Suprapubic skin (tissue), 4 donors: ENCODE data around the gene LELP1. TPM values are rescaled to one million over a fixed set of nuclear protein-coding genes. Genes with fewer than 3 reads are reported as not detected.
"Not testable (repeated sequence)": the region's sequence is repeated elsewhere in the genome, so short reads cannot be mapped to it uniquely, and the experiment has no call there.

Experiments used
- DNase-seq, 2 donors: peaks; one replicate each; pipeline ENCODE4 v3.0.0-alpha.2; 2019; ENCODE audit warnings: low spot score in 2 of 2
- H3K27ac ChIP-seq: fragments of 200-600 bp; sonication (generic); one replicate; pipeline ENCODE4 v1.5.1; 2019
- H3K27me3 ChIP-seq: fragments of 200-600 bp; sonication (generic); one replicate; pipeline ENCODE4 v1.5.1; 2019
- H3K36me3 ChIP-seq: fragments of 200-600 bp; sonication (generic); one replicate; pipeline ENCODE4 v1.5.1; 2019
- H3K4me1 ChIP-seq: fragments of 200-600 bp; sonication (generic); one replicate; pipeline ENCODE4 v1.5.1; 2019
- H3K4me3 ChIP-seq: fragments of 200-600 bp; sonication (generic); one replicate; pipeline ENCODE4 v1.5.1; 2019; ENCODE audit warnings: mild to moderate bottlenecking
- H3K9me3 ChIP-seq: fragments of 200-600 bp; sonication (generic); one replicate; pipeline ENCODE4 v1.5.1; 2019
- EP300 ChIP-seq: sonication (generic); formaldehyde crosslinking; IDR thresholded peaks from one replicate; pipeline ENCODE4 v1.6.1; 2017; ENCODE audit warnings: antibody characterized with exemption
- POLR2A ChIP-seq, 2 donors: fragments of 450-650 bp; IDR thresholded peaks; one replicate each; pipeline ENCODE4 v1.6.1; 2017; ENCODE audit warnings: antibody characterized with exemption in 2 of 2, mild to moderate bottlenecking in 2 of 2, moderate library complexity in 2 of 2
- POLR2AphosphoS5 ChIP-seq, 3 donors: sonication (generic); formaldehyde crosslinking; IDR thresholded peaks; one replicate each; pipeline ENCODE4 v1.6.1; 2017; ENCODE audit warnings: antibody characterized with exemption in 3 of 3
- WGBS: methylation state at CpG from one replicate; pipeline ENCODE4 v1.1.5; 2018; 5-methylcytosine and 5-hydroxymethylcytosine counted together
- total RNA-seq, 4 donors: library from RNA; depleted of rRNA; stranded (reverse); fragments of >200 nt; gene quantifications; one replicate each; pipeline ENCODE4 v1.1.0, GENCODE V29; 2016
- TF ChIP-seq, protein P1 (sequence below), 2 donors: fragments of 200-600 bp in 1 of 2; fragments of 450-650 bp in 1 of 2; sonication (generic) in 1 of 2; IDR thresholded peaks; one replicate each; pipeline ENCODE4 v1.5.1; 2016 to 2019; ENCODE audit warnings: antibody characterized with exemption in 2 of 2, mild to moderate bottlenecking in 1 of 2, moderate library complexity in 1 of 2

The LELP1 gene
- total RNA-seq, 4 donors from 2014 or later = not detected

GRCh38 chr1:153217744-153218416 lies 14.7 kb downstream of the LELP1 start:
- H3K4me3 ChIP-seq = no peak overlapping the region
- H3K36me3 ChIP-seq = no peaks in the 10 kb centered on the region
- no peaks in the 10 kb centered on the region for H3K4me1 ChIP-seq
- H3K9me3 ChIP-seq = no peaks in the 10 kb centered on the region
- WGBS = 70% methylated on average over 2 of the region's 2 CpGs
- DNase-seq = no peak
- TF ChIP-seq POLR2AphosphoS5 (IDR thresholded peaks at IDR 0.05) (no peak), POLR2A (IDR thresholded peaks at IDR 0.05) (no peak), EP300 (no peak)
- TF ChIP-seq, protein P1, sequence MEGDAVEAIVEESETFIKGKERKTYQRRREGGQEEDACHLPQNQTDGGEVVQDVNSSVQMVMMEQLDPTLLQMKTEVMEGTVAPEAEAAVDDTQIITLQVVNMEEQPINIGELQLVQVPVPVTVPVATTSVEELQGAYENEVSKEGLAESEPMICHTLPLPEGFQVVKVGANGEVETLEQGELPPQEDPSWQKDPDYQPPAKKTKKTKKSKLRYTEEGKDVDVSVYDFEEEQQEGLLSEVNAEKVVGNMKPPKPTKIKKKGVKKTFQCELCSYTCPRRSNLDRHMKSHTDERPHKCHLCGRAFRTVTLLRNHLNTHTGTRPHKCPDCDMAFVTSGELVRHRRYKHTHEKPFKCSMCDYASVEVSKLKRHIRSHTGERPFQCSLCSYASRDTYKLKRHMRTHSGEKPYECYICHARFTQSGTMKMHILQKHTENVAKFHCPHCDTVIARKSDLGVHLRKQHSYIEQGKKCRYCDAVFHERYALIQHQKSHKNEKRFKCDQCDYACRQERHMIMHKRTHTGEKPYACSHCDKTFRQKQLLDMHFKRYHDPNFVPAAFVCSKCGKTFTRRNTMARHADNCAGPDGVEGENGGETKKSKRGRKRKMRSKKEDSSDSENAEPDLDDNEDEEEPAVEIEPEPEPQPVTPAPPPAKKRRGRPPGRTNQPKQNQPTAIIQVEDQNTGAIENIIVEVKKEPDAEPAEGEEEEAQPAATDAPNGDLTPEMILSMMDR (IDR thresholded peaks at IDR 0.05) = no peak
- H3K27me3 ChIP-seq = peaks cover 3% of the 10 kb centered on the region
- no peak overlapping the region for H3K27ac ChIP-seq

DNA sequence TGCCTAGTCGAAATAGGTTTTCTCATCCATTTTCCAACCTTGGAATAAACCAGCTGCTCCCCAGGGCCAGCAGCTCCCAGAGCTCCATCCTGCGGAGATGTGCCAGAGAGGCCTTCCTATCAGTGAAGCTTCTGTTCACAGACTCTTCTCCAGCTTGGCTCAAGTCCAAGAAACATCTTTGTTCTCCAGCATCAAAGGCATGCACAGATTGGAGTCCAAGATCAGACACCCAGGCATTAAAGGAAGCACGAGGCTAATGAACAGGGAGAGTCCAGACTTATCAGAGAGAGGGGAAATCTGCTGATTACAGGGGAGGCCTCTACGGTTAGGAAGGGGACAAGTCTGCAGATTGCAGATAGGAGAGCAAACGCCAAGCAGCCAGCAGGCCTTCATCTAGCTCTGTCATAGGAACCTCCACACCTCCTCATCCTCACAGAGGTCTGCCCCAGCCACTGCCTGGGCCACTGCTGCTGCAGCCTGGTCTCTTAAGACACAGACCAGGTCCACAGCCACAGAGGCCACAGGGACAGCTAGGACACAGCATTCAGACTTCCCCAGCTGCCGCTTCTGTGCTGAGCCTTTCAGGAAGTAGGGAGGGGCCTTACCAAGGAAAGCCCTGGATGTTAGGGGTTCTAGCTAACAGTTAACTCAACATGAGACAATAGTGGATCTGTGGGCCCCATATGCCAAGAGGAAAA lies 17.5 kb downstream of the LELP1 start:
- no peak overlapping the region for H3K4me3 ChIP-seq
- DNase-seq = no peak
- H3K27me3 ChIP-seq = peaks cover 4% of the 10 kb centered on the region
- WGBS = 58% methylated on average over 6 of the region's 6 CpGs
- no peaks in the 10 kb centered on the region for H3K36me3 ChIP-seq
- TF ChIP-seq EP300 (no peak), POLR2A (IDR thresholded peaks at IDR 0.05) (no peak), POLR2AphosphoS5 (IDR thresholded peaks at IDR 0.05) (no peak)
- TF ChIP-seq, protein P1 (IDR thresholded peaks at IDR 0.05) = no peak
- H3K9me3 ChIP-seq = no peaks in the 10 kb centered on the region
- H3K27ac ChIP-seq = no peak overlapping the region
- no peaks in the 10 kb centered on the region for H3K4me1 ChIP-seq

- H3K36me3 ChIP-seq, DNase-seq, H3K4me1 ChIP-seq, H3K9me3 ChIP-seq, H3K4me3 ChIP-seq, H3K27me3 ChIP-seq, H3K27ac ChIP-seq: not testable (repeated sequence)
- TF ChIP-seq, protein P1 (IDR thresholded peaks at IDR 0.05) = peak; percentile 31 to 65
- 56% methylated on average over 16 of the region's 16 CpGs for WGBS
Measured at GRCh38 chr1:153223040-153223891, 20.0 kb downstream of the LELP1 start.

GRCh38 chr1:153227810-153228209 lies 24.6 kb downstream of the LELP1 start:
- no peaks in the 10 kb centered on the region for H3K9me3 ChIP-seq

More at GRCh38 chr1:153227810-153228209, 24.6 kb downstream of the LELP1 start:
- TF ChIP-seq POLR2A (IDR thresholded peaks at IDR 0.05) (no peak), POLR2AphosphoS5 (IDR thresholded peaks at IDR 0.05) (no peak), EP300 (no peak)
- TF ChIP-seq, protein P1 (IDR thresholded peaks at IDR 0.05) = no peak
- whole genome bisulfite sequencing = 79% methylated on average over 2 of the region's 2 CpGs
- H3K27ac ChIP-seq = no peak overlapping the region
- no peak for DNase-seq
- peaks cover 6% of the 10 kb centered on the region for H3K27me3 ChIP-seq
- no peak overlapping the region for H3K4me3 ChIP-seq
- no peaks in the 10 kb centered on the region for H3K36me3 ChIP-seq
- no peaks in the 10 kb centered on the region for H3K4me1 ChIP-seq
